A204.1 (cell line): ENCODE data around the gene OR4A15.

Experiments
- FAIRE-seq: peaks from 2 replicates; lab custom pipeline; 2012; peaks lifted over from hg19 to GRCh38; lab: Jason Lieb, UNC

Gene OR4A15

DNA sequence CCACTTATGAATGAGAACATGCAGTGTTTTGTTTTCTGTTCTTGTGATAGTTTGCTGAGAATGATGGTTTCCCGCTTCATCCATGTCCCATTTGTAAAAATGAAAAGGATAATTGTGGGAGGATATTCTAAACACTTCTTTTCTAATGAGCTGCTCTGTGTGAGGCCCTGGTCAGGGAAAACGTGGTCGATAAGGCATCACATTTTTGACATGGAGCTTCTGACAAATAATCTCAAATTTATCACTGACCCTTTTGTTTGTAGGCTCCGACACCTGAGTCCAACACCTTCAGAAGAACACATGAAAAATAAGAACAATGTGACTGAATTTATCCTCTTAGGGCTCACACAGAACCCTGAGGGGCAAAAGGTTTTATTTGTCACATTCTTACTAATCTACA lies at the start of gene OR4A15:
TSS of gene OR4A15 (plus strand) at position 301 of the 400 bp plus-strand sequence. CDS start at position 301, 0 bp downstream.
- FAIRE-seq, result no peak

DNA sequence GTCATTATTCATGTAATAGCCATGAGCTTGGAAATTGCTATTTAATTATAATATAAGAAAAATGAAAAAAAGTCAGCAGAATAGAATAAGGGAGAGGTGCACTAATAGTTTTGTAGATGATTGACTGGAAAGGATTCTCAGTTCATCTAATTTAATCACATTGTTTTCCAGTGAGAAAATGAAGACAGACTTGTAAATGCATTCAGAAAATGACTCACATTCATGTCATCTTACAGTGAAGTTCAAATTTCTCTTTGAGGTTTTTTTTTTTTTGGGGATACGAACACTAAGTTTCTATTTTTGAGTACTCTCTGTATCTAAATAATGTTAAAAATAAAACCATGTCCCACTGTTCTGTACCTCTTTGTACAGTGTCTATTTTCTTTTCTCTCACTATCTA lies 43.3 kb upstream of the OR4A15 start:
- no peak for FAIRE-seq

- no peak for FAIRE-seq
These were observed 24.9 kb upstream of the OR4A15 start, which contains the start of gene OR4A16 for GRCh38 chr11:55342901-55343300. TSS of gene OR4A16 (plus strand) at chr11:55343201. CDS start at chr11:55343201, 0 bp downstream.

DNA sequence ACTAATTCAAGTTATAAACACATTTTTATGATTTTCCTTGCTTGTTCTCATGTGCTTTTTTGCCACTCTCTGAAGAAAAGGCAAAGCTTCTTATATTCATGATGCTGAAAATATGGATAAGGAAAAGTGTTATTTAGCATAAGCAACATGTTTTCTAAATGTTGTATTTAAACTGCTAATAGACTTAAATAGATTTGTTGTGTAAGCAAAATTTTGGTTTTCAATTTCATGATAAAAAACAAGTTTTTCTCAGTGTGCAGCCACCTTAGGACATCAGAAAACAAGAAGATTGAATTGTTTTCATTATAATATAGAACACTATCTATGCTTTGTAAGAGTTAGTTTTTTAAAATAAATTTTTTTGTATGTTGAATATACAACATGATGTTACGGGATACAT lies 22.5 kb upstream of the OR4A15 start:
- no peak for FAIRE-seq

GRCh38 chr11:55349032-55349431 lies 18.7 kb upstream of the OR4A15 start:
- no peak for FAIRE-seq

DNA sequence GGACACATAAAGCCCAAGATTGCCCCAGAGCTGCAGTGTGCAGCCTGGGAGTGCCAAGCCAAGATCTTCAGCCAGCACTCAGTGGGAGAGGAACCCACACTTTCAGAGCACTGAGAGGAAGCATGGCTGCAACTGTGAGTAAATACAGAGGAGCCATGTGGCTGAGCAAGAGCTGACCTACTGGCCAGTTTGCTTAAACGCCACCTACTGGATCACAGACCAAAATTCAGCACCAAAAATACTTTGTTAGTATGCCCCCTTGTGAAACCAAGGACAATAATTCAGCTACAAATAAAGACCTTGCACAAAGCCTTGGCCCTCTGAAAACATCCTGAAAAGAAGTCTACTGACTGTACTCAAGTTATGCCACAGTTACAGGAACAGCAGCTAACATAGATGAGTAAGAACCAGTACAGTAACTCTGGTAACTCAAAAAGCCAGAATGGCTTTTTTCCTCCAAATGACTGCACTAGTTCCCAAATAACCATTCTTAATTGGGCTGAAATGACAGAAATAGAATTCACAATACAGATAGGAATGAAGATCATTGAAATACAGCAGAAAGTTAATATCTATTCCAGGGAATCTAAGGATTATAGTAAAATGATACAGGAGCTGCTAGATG lies 10.1 kb upstream of the OR4A15 start:
- FAIRE-seq, result no peak

- no peak for FAIRE-seq
These were observed 33.2 kb downstream of the OR4A15 start for GRCh38 chr11:55401011-55401410.
